Naive thymus-derived CD4-positive, alpha-beta T cell (primary cell): ENCODE data around the gene MMP17. TPM values are rescaled to one million over a fixed set of nuclear protein-coding genes. Genes with fewer than 3 reads are reported as not detected.
"Not testable (repeated sequence)": the region's sequence is repeated elsewhere in the genome, so short reads cannot be mapped to it uniquely, and the experiment has no call there.

ENCODE experiments used
- ATAC-seq: fragments of 150-1000 bp; cut with Tn5 transposase; 2 replicates; pipeline ENCODE4 v1.10.0; 2021; ENCODE audit warnings: mild to moderate bottlenecking, moderate library complexity
- CTCF ChIA-PET: fragments of 350-600 bp; sonication (Branson Sonifier 250); formaldehyde crosslinking; loops from one replicate; lab custom pipeline; 2021; ENCODE audit warnings: antibody characterized with exemption; lab: Charles Lee
- POLR2A ChIA-PET: fragments of 350-600 bp; sonication (Branson Sonifier 250); formaldehyde crosslinking; loops from one replicate; lab custom pipeline; 2021; ENCODE audit warnings: antibody characterized with exemption, inconsistent platforms; lab: Charles Lee
- DNase-seq, 9 donors: peaks; one replicate each; pipeline versions ENCODE4 v3.0.0 to v3.0.0-alpha.2; 2020 to 2022; ENCODE audit warnings: mixed read lengths in 1 of 9
- H3K27ac ChIP-seq: one replicate; pipeline ENCODE4 v1.7.0; 2013; ENCODE audit warnings: mild to moderate bottlenecking, low read depth, low read length, moderate library complexity
- H3K27me3 ChIP-seq, 2 donors: one replicate each; pipeline ENCODE4 v1.7.0; 2013; ENCODE audit warnings: low read length in 2 of 2, mild to moderate bottlenecking in 2 of 2, moderate library complexity in 2 of 2; ENCODE audit not compliant: control insufficient read depth in 2 of 2, insufficient read depth in 2 of 2
- H3K36me3 ChIP-seq, 3 experiments: 1 replicate in 2 of 3; 2 replicates in 1 of 3; pipeline ENCODE4 v1.7.0; 2013; ENCODE audit warnings: low read length in 3 of 3, mild to moderate bottlenecking in 3 of 3, moderate library complexity in 1 of 3; ENCODE audit not compliant: insufficient read depth in 3 of 3, control insufficient read depth in 2 of 3
- H3K4me1 ChIP-seq, 2 donors: one replicate each; pipeline ENCODE4 v1.7.0; 2013; ENCODE audit warnings: low read length in 2 of 2, mild to moderate bottlenecking in 2 of 2, moderate library complexity in 1 of 2; ENCODE audit not compliant: control insufficient read depth in 2 of 2, insufficient read depth in 2 of 2
- H3K4me3 ChIP-seq: 2 replicates; pipeline ENCODE4 v1.7.0; 2013; ENCODE audit warnings: mild to moderate bottlenecking, low read length
- H3K9me3 ChIP-seq, 3 experiments: 1 replicate in 2 of 3; 2 replicates in 1 of 3; pipeline ENCODE4 v1.7.0; 2013; ENCODE audit warnings: low read length in 3 of 3; ENCODE audit not compliant: control insufficient read depth in 2 of 3
- H3K27ac Mint-ChIP-seq, 9 donors: one replicate each; pipeline ENCODE4 v1.8.0; 2020 to 2022; ENCODE audit warnings: mixed read lengths in 9 of 9, mild to moderate bottlenecking in 8 of 9, moderate library complexity in 5 of 9, inconsistent platforms in 2 of 9
- H3K27me3 Mint-ChIP-seq, 5 donors: one replicate each; pipeline ENCODE4 v1.8.0; 2021 to 2022; ENCODE audit warnings: mixed read lengths in 5 of 5, mild to moderate bottlenecking in 1 of 5
- H3K36me3 Mint-ChIP-seq, 5 donors: one replicate each; pipeline ENCODE4 v1.8.0; 2020 to 2022; ENCODE audit warnings: mixed read lengths in 5 of 5, mild to moderate bottlenecking in 3 of 5, inconsistent platforms in 1 of 5
- H3K4me1 Mint-ChIP-seq, 7 donors: one replicate each; pipeline ENCODE4 v1.8.0; 2020 to 2022; ENCODE audit warnings: mixed read lengths in 7 of 7, mild to moderate bottlenecking in 3 of 7, inconsistent platforms in 1 of 7
- H3K4me3 Mint-ChIP-seq, 10 donors: one replicate each; pipeline ENCODE4 v1.8.0; 2020 to 2022; ENCODE audit warnings: mild to moderate bottlenecking in 10 of 10, mixed read lengths in 10 of 10, moderate library complexity in 6 of 10, inconsistent platforms in 2 of 10
- H3K9me3 Mint-ChIP-seq, 11 donors: one replicate each; pipeline ENCODE4 v1.8.0; 2020 to 2022; ENCODE audit warnings: mixed read lengths in 11 of 11, mild to moderate bottlenecking in 4 of 11, inconsistent platforms in 1 of 11, moderate library complexity in 1 of 11
- intact Hi-C, 2 donors: fragments of 100-400 bp; cut with micrococcal nuclease; formaldehyde crosslinking; loops; one replicate each; pipeline ENCODE4 v1.15.1; 2023
- polyA plus RNA-seq, 2 donors: library from polyadenylated mRNA; unstranded; fragments of 300-500 nt; fragmentation: Illumina TruSeq; gene quantifications; one replicate each; pipeline ENCODE4 v1.2.3, GENCODE V29; 2021
- total RNA-seq, 6 experiments: library from RNA in 5 of 6; stranded (reverse) in 5 of 6; gene quantifications; 1 replicate in 5 of 6; 2 replicates in 1 of 6; pipeline ENCODE4 v1.2.3 and lab custom pipeline; 2021 to 2026

Gene MMP17
- total and polyA plus RNA-seq, 7 experiments from 2014 or later = 1.1 to 9.3 TPM; not detected in 5

DNA sequence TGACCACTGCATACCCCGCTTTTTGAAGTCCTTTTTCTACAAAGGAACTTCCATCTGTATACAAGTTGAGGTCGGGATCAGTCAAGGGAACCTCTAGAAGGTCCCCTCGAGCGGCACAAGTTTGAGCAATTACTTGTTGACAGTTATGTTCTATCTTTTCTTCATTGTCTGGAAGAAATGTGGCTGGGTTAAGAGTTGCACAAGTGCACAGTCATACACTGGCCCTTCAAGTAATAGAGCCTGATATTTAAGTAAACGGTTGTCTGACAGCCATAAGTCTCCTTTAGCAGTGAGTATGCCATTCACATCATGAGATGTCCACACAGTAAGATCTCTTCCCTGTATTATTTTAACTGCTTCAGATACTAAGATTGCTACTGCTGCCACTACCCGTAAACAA lies 46.8 kb downstream of the MMP17 start:
- H3K36me3 ChIP-seq, H3K27ac Mint-ChIP-seq, H3K4me1 ChIP-seq, intact Hi-C loops, ATAC-seq, H3K27ac ChIP-seq, POLR2A ChIA-PET, H3K36me3 Mint-ChIP-seq, H3K9me3 ChIP-seq, CTCF ChIA-PET, H3K27me3 ChIP-seq, H3K27me3 Mint-ChIP-seq, H3K4me3 Mint-ChIP-seq, H3K4me3 ChIP-seq, DNase-seq: not testable (repeated sequence)
- Mint-ChIP-seq H3K4me1 (peaks cover 0 to 15% (median 0%) of the 10 kb centered on the region in 7 donors), H3K9me3 (peaks cover 0 to 17% (median 4%) of the 10 kb centered on the region in 11 donors)

DNA sequence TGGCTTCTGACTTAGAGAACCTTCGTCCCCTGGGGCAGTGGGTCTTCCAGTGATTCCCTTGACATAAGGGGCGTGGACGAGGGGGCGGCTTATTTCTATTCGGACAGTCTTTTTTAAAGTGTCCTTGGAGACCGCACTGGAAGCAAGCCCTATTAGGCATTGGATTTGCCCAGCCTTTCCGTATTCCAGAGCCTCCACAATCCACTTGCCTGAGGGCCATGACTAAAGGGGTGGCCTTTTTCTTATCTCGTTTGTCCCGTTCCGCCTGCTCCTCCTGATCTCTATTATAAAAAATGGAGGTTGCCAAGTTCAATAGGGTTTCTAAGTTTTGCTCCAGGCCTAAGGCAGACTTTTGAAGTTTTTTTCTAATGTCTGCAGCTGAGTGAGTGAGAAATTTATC lies 49.0 kb downstream of the MMP17 start:
- intact Hi-C loops, H3K27me3 Mint-ChIP-seq, H3K36me3 ChIP-seq, H3K36me3 Mint-ChIP-seq, H3K9me3 ChIP-seq, H3K27ac ChIP-seq, DNase-seq, H3K27me3 ChIP-seq, H3K4me1 ChIP-seq, H3K4me3 Mint-ChIP-seq, H3K4me3 ChIP-seq, CTCF ChIA-PET, H3K27ac Mint-ChIP-seq, ATAC-seq, POLR2A ChIA-PET: not testable (repeated sequence)
- Mint-ChIP-seq H3K9me3 (peaks cover 0 to 17% (median 4%) of the 10 kb centered on the region in 11 donors), H3K4me1 (peaks cover 0 to 15% (median 0%) of the 10 kb centered on the region in 7 donors)

GRCh38 chr12:131878436-131878835 lies 50.2 kb downstream of the MMP17 start:
- H3K27me3 Mint-ChIP-seq, CTCF ChIA-PET, H3K4me3 Mint-ChIP-seq, H3K27ac ChIP-seq, H3K4me3 ChIP-seq, POLR2A ChIA-PET, H3K36me3 Mint-ChIP-seq, H3K4me1 ChIP-seq, H3K27ac Mint-ChIP-seq, DNase-seq, ATAC-seq, H3K9me3 ChIP-seq, H3K36me3 ChIP-seq, intact Hi-C loops, H3K27me3 ChIP-seq: not testable (repeated sequence)
- Mint-ChIP-seq H3K9me3 (peaks cover 0 to 13% (median 3%) of the 10 kb centered on the region in 11 donors), H3K4me1 (peaks cover 0 to 18% (median 0%) of the 10 kb centered on the region in 7 donors)

- H3K36me3 Mint-ChIP-seq = peaks cover 0 to 4% (median 0%) of the 10 kb centered on the region in 5 donors
- peak; percentile 61 for ATAC-seq
- no peaks in the 10 kb centered on the region for H3K36me3 ChIP-seq
- peaks cover 0 to 9% (median 6%) of the 10 kb centered on the region in 11 donors for H3K9me3 Mint-ChIP-seq
- H3K27ac ChIP-seq = no peak overlapping the region
- H3K27me3 Mint-ChIP-seq = peaks cover 0 to 4% (median 0%) of the 10 kb centered on the region in 5 donors
- intact Hi-C loops = no loop called here
- H3K27me3 ChIP-seq = no peaks in the 10 kb centered on the region
- POLR2A ChIA-PET = no interaction called here
- CTCF ChIA-PET = no interaction called here
- H3K4me3 ChIP-seq = no peak overlapping the region
- no peak overlapping the region for H3K27ac Mint-ChIP-seq
- DNase-seq = no peak
- H3K9me3 ChIP-seq = peaks cover 0 to 7% (median 0%) of the 10 kb centered on the region in 3 experiments
- H3K4me1 Mint-ChIP-seq = peaks cover 0 to 15% (median 0%) of the 10 kb centered on the region in 7 donors
- H3K4me3 Mint-ChIP-seq = no peak overlapping the region
- no peaks in the 10 kb centered on the region for H3K4me1 ChIP-seq
These were observed 54.8 kb downstream of the MMP17 start for GRCh38 chr12:131882804-131883520.

GRCh38 chr12:131883521-131883900 lies 55.3 kb downstream of the MMP17 start:
- Mint-ChIP-seq H3K36me3 (peaks cover 0 to 4% (median 0%) of the 10 kb centered on the region in 5 donors), H3K9me3 (peaks cover 0 to 9% (median 6%) of the 10 kb centered on the region in 11 donors), H3K27ac (no peak overlapping the region), H3K27me3 (peaks cover 0 to 4% (median 0%) of the 10 kb centered on the region in 5 donors), H3K4me1 (peaks cover 0 to 15% (median 0%) of the 10 kb centered on the region in 7 donors), H3K4me3 (no peak overlapping the region)
- ChIA-PET CTCF (no interaction called here), POLR2A (no interaction called here)
- no peaks in the 10 kb centered on the region for H3K36me3 ChIP-seq
- no peak for DNase-seq
- intact Hi-C loops = no loop called here
- no peak for ATAC-seq
- peaks cover 0 to 7% (median 0%) of the 10 kb centered on the region in 3 experiments for H3K9me3 ChIP-seq
- H3K27me3 ChIP-seq = no peaks in the 10 kb centered on the region
- H3K4me3 ChIP-seq = no peak overlapping the region
- no peak overlapping the region for H3K27ac ChIP-seq
- no peaks in the 10 kb centered on the region for H3K4me1 ChIP-seq

DNA sequence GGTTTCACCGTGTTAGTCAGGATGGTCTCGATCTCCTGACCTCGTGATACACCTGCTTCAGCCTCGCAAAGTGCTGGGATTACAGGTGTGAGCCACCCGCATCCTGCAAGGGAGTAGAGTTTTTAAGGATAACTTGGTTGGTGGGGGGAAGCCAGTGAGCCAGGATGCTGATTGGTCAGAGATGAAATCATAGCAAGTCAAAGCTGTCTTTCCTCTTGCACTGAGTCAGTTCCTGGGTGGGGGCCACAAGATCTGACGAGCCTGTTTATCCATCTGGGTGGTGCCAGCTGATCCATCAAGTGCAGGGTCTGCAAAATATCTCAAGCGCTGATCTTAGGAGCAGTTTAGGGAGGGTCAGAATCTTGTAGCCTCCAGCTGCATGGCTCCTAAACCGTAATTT lies 56.9 kb downstream of the MMP17 start:
- DNase-seq, H3K27me3 ChIP-seq, H3K27ac Mint-ChIP-seq, H3K9me3 Mint-ChIP-seq, ATAC-seq, H3K36me3 Mint-ChIP-seq, H3K4me3 Mint-ChIP-seq, intact Hi-C loops, H3K27me3 Mint-ChIP-seq, H3K4me1 Mint-ChIP-seq, H3K9me3 ChIP-seq, H3K4me1 ChIP-seq, POLR2A ChIA-PET, H3K27ac ChIP-seq, H3K36me3 ChIP-seq, CTCF ChIA-PET, H3K4me3 ChIP-seq: not testable (repeated sequence)

DNA sequence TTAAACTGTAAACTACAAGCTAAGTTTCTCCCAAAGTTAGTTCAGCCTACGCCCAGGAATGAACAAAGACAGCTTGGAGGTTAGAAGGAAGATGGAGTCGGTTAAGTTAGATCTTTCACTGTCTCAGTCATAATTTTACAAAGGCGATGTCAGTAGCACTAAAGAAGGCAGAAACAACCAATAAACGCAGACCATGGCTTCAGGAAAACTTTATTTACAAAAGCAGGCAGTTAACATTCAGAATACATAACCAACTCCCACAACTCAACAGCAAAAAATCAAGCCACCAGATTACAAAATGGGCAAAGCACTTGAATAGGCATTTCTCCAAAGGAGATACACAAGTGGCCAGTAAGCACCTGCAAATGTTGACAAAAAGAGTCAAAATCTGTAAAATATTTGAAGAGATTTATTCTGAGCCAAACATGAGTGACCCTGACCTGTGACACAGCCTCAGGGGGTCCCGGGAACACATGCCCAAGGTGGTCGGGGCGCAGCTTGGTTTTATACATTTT lies 57.4 kb downstream of the MMP17 start:
- peaks cover 0 to 4% (median 0%) of the 10 kb centered on the region in 5 donors for H3K36me3 Mint-ChIP-seq
- H3K27me3 Mint-ChIP-seq = peaks cover 0 to 4% (median 0%) of the 10 kb centered on the region in 5 donors
- POLR2A ChIA-PET = no interaction called here
- no peak overlapping the region for H3K4me3 ChIP-seq
- no peak for ATAC-seq
- peaks cover 0 to 7% (median 0%) of the 10 kb centered on the region in 3 experiments for H3K9me3 ChIP-seq
- H3K4me3 Mint-ChIP-seq = no peak overlapping the region
- no peaks in the 10 kb centered on the region for H3K36me3 ChIP-seq
- peaks cover 0 to 6% (median 0%) of the 10 kb centered on the region in 7 donors for H3K4me1 Mint-ChIP-seq
- intact Hi-C loops = no loop called here
- no peaks in the 10 kb centered on the region for H3K4me1 ChIP-seq
- CTCF ChIA-PET = no interaction called here
- H3K9me3 Mint-ChIP-seq = peaks cover 0 to 9% (median 6%) of the 10 kb centered on the region in 11 donors
- H3K27ac Mint-ChIP-seq = no peak overlapping the region
- no peak for DNase-seq
- H3K27ac ChIP-seq = no peak overlapping the region
- no peaks in the 10 kb centered on the region for H3K27me3 ChIP-seq
